ENCODE data around the gene TAF6.

TAF6 gene

GRCh38 chr7:100119072-100119969 lies at the start of gene TAF6, which contains the start of gene CNPY4:
Gene TAF6 (minus strand): TSS chr7:100119358. CDS start chr7:100114209, 5,149 bp downstream.
Gene CNPY4 (plus strand): TSS chr7:100119634. CDS start chr7:100119745, 111 bp downstream.
- peak; percentile 86 for DNase-seq (ENCODE audit: low read depth)

GRCh38 chr7:100167912-100168323 lies 48.8 kb upstream of the TAF6 start:
- DNase-seq (ENCODE audit: low read depth), result no peak

GRCh38 chr7:100166970-100167911 lies 48.1 kb upstream of the TAF6 start:
- no peak for DNase-seq (ENCODE audit: low read depth)

DNA sequence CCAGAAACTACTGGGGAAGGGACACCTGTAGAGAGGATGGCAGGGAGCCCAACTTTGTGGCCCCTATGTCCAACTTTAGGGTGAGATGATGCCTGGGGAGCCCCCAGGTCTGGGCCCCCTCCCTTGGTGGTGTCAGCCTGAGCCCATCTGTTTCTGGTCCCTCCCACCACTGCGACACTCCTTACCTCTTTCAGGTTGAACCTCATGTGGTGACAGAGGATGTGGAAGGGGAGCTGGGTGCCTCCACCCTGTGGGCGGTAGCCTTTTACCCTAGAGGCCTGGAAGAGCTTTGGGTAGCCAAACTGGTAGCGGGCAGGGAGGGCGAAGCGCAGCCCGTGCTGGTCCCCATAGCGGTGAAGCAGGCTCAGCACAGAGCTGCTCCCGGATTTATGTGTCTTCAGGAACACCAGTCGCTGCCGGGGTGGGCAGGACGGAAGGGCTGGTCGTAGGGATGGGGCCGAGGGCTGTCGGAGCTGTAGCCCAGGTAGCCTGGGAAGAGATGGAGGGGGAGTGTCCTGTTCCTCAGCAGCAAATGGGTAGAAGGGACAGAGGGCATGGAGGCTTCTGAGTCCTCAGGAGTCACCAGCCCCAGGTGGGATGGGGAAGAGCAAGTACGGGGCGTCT lies 47.3 kb upstream of the TAF6 start:
- DNase-seq (ENCODE audit: low read depth), result no peak

DNA sequence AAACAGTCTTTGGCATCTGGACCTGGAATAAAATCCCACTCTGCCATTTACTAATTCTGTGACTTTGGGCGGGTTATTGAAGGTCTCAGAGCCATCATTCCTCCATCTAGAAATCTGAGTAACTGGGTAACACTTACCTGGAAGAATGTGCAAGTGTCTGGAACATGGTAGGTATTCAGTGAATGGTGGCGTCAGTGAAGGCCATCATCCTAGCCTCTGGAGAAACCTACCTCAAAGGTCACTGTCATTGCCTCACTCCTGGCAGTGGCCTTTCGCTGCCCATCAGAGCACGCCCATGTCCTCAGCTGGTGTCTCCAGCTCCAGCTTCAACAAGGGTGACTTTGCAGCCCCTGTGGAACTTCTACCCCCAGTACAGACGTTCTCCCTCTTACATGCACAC lies 44.7 kb upstream of the TAF6 start:
- DNase-seq (ENCODE audit: low read depth), result no peak

DNA sequence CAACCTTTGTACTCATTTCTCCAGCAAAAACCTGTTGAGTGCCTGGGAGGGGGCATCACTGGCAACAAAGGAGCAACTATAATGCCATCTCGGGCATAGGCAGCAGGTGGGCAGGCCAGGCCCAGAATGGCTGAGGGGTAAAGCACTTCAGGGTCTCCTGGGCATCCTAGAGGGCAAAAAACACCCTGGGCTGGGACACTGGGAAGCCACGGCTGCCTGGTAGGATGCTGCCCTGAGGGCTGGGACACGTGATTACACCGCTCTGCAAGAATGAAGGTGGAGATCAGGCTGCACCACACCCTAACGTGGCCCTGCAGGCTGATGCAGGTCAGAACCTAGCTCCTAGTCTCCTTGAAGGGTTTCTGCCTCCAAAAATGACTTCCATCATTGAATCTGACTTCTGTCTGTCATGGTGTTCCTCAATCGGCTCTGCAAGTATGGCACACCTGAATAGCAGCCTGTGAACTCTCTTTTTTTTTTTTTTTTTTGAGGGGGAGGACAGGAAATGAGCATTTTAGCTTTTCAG lies 43.9 kb upstream of the TAF6 start:
- no peak for DNase-seq (ENCODE audit: low read depth)

GRCh38 chr7:100160067-100160466 lies 40.9 kb upstream of the TAF6 start:
- no peak for DNase-seq (ENCODE audit: low read depth)

GRCh38 chr7:100159099-100159623 lies 40.0 kb upstream of the TAF6 start:
- no peak for DNase-seq (ENCODE audit: low read depth)

DNA sequence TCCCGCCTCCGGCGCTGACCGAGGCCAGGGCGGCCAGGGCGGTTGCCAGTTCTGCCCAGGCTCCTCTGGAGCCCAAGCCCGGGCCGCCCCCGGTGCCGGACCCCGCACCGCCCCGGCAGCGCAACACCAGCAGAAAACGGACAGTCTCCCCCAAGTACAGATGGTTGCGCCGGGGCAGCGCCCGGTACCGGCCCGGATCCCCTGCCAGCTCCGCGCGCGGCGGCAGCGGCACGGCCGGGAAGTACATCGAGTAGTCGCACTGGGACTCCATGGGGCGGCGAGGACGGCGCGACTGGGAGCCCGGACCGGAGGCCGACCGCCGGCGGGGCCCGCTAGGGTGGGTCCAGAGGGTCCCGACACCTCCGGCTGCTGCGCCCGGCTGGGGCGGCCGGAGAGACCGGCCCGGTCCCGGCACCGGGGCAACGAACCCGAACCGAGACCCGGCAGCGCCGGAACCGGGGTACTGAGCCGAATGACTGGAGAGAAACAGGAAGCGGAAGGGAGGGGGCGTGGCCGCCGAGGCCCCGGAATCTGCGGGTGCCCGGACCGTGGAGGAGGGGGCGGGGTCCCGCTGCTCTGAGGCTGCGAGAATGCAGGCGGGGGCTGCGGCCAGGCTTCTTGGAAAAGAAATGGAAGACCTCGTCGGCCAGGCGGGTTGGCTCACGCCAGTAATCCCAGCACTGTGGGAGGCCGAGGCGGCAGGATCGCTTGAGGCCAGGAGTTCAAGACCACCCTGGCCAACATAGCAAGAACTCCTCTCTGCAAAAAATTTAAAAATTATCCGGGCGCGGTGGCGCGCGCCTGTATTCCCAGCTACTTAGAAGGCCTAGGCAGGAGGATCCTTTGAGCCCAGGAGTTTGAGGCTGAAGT lies 39.3 kb upstream of the TAF6 start, which contains the start of gene TRAPPC14:
Gene TRAPPC14 (minus strand): TSS at position 495 of the 870 bp plus-strand sequence. CDS start 224 bp downstream, at position 271.
- DNase-seq (ENCODE audit: low read depth), result peak; percentile 22

DNA sequence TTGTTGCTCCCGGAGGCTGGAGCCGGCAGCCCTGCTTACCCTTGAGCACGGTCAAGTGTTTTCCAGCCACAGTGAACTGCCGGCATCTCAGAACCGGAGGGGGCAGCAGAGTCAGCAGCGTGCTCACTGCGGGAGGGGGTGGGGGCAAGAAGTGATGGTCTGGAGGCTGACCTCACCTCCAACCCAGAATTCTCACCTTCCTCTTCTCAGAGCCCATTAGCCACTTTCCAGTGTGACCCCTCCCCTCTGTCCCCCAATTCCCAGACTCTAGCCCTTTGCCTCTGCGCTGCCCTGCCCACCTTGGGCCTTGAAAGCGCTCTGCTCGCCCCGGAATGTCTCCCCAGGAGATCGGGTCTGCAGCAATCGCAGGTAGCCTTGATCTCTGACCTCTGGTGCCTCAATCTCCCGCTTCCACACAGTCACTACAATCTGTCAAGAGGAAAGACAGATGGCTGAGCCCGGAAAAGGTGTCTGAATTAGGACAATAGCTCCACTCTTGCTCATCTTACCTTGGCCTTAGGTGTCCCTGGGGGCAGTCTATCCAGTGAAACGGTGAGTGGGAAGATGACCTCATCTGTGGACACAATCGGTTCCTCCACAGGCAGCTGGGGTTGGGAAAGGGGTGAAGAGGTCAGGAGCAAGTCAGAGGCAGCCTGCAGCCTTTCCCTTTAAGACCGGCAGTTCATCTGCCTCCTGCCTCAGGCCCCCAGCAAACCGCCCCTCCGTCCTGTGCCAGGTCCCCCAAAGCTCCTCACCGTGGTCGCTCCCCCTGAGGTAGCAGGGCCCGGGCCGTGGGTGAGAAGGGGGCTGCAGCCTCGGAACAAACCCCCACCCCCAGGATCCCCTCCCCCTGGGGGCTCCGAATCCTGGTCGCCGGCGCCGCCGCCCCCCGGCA lies 38.4 kb upstream of the TAF6 start:
- DNase-seq (ENCODE audit: low read depth), result peak; percentile 33

DNA sequence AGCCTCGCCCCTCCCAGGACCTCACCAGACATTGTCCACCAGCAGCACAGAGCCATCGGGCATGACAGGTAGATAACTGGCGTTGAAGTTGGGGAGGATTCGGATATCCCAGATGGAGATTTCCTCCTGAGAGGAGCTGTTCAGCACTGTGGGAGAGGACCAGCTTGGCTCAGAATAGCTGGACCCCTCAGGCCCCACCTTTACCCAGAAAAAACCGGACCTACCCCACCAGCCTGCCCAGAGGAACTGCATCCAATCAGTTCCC lies 37.8 kb upstream of the TAF6 start:
- no peak for DNase-seq (ENCODE audit: low read depth)

DNA sequence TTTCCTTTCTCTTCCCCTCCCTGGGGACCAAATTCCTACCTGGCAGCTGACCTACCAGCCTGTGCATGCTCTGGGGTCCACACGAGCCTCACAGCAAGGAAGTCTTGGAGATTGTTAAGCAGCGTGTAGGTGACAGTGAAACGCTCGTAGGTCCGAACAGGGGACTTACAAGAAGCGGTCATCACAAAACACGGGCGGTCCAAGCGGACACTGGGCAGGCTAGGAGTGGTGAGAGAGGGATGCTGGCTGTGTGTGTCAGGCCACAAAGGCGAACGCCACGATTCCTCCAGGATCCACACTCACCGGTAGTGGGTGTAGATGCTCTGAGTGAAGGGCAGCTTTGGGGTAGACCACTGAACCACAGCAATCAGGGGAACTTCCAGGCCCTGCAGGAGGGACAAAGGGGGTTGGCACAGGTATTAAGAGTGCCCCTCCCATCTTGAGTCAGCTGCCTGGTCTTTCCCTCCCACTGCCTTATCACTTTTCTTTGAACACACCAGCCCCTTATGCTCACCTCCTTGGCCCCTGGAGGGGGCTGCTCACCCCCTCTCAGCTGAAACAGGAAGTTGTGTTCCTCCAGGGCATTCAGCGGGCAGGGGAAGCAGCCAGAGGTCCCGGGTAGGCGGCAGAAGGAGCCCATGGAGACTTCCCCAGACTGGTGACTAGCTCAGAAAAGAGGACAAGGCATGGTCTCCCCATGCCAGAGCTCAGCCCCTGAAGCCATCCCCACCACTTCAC lies 37.3 kb upstream of the TAF6 start:
- no peak for DNase-seq (ENCODE audit: low read depth)

- no peak for DNase-seq (ENCODE audit: low read depth)
These were observed 36.6 kb upstream of the TAF6 start for GRCh38 chr7:100155553-100156317.

- DNase-seq (ENCODE audit: low read depth), result no peak
These were observed 35.7 kb upstream of the TAF6 start for GRCh38 chr7:100154651-100155491.

DNA sequence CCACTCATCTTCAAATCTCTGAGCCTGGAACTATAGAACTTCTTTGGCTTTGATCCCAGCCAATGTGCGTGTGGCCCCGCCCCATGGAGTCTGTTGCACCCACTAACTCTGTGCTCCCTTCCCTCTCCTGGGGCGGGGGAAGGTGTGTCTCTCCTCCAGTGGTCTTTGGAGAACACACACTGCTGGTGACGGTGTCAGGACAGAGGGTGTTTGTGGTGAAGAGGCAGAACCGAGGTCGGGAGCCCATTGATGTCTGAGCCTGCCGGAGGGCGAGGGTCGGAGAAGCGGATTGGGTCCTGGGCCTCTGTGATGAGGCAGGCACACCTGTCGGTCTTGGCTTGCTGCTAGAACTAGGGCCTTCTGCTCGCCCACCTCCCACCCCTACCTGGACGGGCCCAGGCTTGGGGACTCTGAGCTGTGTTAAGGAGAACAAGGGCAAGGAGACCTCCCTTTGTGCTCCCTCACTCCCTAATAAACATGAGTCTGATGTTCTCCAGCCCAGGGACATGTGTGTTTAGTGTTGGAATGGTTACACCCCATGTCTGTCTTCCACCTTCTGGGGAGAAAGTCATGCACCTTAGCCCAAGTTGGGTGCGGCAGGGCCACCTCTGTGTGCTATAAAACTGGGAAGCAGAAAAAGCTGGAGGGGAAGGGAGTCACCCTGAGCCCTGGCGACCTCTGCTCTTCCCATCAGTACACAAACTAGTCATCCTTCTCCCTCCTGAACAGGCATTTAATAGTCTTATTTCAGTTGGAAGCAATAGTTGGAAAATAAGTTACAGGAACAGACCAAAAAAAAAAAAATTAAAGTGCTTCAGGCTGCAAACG lies 34.8 kb upstream of the TAF6 start:
- DNase-seq (ENCODE audit: low read depth), result no peak

DNA sequence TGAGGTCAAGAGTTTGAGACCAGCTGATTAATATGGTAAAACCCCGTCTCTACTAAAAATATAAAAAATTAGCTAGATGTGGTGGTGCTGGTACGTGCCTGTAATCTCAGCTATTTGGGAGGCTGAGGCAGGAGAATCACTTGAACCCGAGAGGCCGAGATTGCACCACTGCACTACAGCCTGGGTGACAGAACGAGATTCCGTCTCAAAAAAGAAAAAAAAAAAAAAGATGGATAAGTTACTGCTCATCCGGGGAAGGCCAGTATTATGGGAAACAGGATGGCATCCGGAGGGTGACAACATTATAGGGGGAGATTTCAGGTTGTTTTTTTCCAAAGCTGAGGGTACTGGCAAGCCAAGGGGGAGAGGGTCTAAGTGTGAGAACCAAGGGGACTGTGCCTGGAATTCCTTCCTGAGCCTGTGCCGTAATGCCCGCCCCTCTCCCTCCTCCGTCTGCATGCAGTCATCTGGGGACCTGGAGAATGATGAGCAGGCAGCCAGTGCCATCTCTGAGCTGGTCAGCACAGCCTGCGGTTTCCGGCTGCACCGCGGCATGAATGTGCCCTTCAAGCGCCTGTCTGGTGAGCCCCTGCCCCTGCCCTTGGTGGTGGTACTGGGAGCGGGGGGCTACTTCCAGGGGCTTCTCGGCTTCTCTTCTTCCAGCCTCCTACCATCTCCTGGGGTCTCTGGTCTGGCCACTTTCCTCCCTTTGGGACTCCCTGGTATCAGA lies 33.9 kb upstream of the TAF6 start:
- DNase-seq (ENCODE audit: low read depth), result no peak
